Esophagus muscularis mucosa (tissue), 4 donors: ENCODE measurements around the gene SCFD2.

Experiments used
- CTCF ChIP-seq, 3 experiments: fragments of 200-600 bp in 2 of 3; fragments of 450-650 bp in 1 of 3; sonication (generic) in 2 of 3; IDR thresholded peaks; one replicate each; pipeline ENCODE4 v1.5.1; 2017 to 2019; ENCODE audit warnings: antibody characterized with exemption in 3 of 3, mild to moderate bottlenecking in 2 of 3, moderate library complexity in 1 of 3
- EP300 ChIP-seq: sonication (generic); formaldehyde crosslinking; IDR thresholded peaks from one replicate; pipeline ENCODE4 v1.6.1; 2017; ENCODE audit warnings: antibody characterized with exemption
- POLR2A ChIP-seq: fragments of 450-650 bp; IDR thresholded peaks from one replicate; pipeline ENCODE4 v1.6.1; 2017; ENCODE audit warnings: antibody characterized with exemption, moderate library complexity, mild to moderate bottlenecking, low read depth

GRCh38 chr4:52914051-52914605, 451.7 kb downstream of the SCFD2 start:
- TF ChIP-seq POLR2A (no peak), EP300 (no peak), CTCF (IDR thresholded peaks at IDR 0.05) (no peak)
